CD4-positive, alpha-beta T cell treated with Interleukin-17A for 1 hour (primary cell): ENCODE measurements around the gene CIRBP.
A peak's percentile ranks its signal among the peaks of the same experiment; 100 is the strongest.

Experiments used
- DNase-seq: peaks from one replicate; pipeline ENCODE4 v3.0.0-alpha.2; 2020

CIRBP gene

GRCh38 chr19:1231729-1232637 is 37.1 kb upstream of the CIRBP start:
- DNase-seq = no peak

GRCh38 chr19:1232652-1233072 is 36.5 kb upstream of the CIRBP start:
- DNase-seq = no peak

- DNase-seq = no peak
Measured at GRCh38 chr19:1233115-1233667, 35.9 kb upstream of the CIRBP start.

- DNase-seq = no peak
Measured at GRCh38 chr19:1234051-1234954, 34.8 kb upstream of the CIRBP start.

GRCh38 chr19:1234955-1235380 is 34.2 kb upstream of the CIRBP start:
- DNase-seq = no peak

GRCh38 chr19:1235625-1236538 is 33.2 kb upstream of the CIRBP start:
- no peak for DNase-seq

GRCh38 chr19:1236576-1236975 is 32.6 kb upstream of the CIRBP start:
- DNase-seq = no peak

- peak; percentile 16 for DNase-seq
Measured at GRCh38 chr19:1237027-1237659, 32.0 kb upstream of the CIRBP start.

GRCh38 chr19:1237754-1238368 is 31.3 kb upstream of the CIRBP start, which contains the start of gene CBARP:
Gene CBARP (minus strand): TSS chr19:1238005. CDS start chr19:1236100, 1,905 bp downstream.
- DNase-seq = peak; percentile 33

GRCh38 chr19:1238369-1239303 is 30.5 kb upstream of the CIRBP start:
- peak; percentile 14 for DNase-seq

GRCh38 chr19:1239420-1239795 is 29.7 kb upstream of the CIRBP start:
- DNase-seq = no peak

GRCh38 chr19:1239796-1240737 is 29.1 kb upstream of the CIRBP start:
- peak; percentile 90 for DNase-seq

GRCh38 chr19:1240925-1241324 is 28.2 kb upstream of the CIRBP start:
- no peak for DNase-seq

GRCh38 chr19:1241417-1242095 is 27.6 kb upstream of the CIRBP start, which contains the start of gene ATP5F1D:
Gene ATP5F1D (plus strand): TSS chr19:1241751. CDS start chr19:1241851, 100 bp downstream.
- DNase-seq = peak; percentile 93

GRCh38 chr19:1243768-1244692 is 25.1 kb upstream of the CIRBP start:
- peak; percentile 88 for DNase-seq

- DNase-seq = no peak
Measured at GRCh38 chr19:1244693-1245451, 24.3 kb upstream of the CIRBP start.
